Transverse colon (tissue), 4 donors: ENCODE measurements around the gene RHOT2. TPM values are rescaled to one million over a fixed set of nuclear protein-coding genes. Genes with fewer than 3 reads are reported as not detected.

Experiments
- DNase-seq: peaks from one replicate; pipeline ENCODE4 v3.0.0-alpha.2; 2019
- H3K27ac ChIP-seq, 4 donors: fragments of 200-600 bp; sonication (generic); 2 replicates each; pipeline ENCODE4 v1.5.1; 2016 to 2018; ENCODE audit warnings: inconsistent platforms in 4 of 4
- H3K27me3 ChIP-seq: fragments of 200-600 bp; sonication (generic); 2 replicates; pipeline ENCODE4 v1.5.1; 2017; ENCODE audit warnings: inconsistent platforms
- H3K36me3 ChIP-seq, 4 donors: fragments of 200-600 bp; sonication (generic); 2 replicates each; pipeline ENCODE4 v1.5.1; 2017 to 2019; ENCODE audit warnings: inconsistent platforms in 4 of 4
- H3K4me1 ChIP-seq, 4 donors: fragments of 200-600 bp; sonication (generic); 2 replicates each; pipeline ENCODE4 v1.5.1; 2017 to 2020; ENCODE audit warnings: inconsistent platforms in 4 of 4
- H3K4me3 ChIP-seq, 4 donors: fragments of 200-600 bp; sonication (generic); 1 replicate in 1 of 4; 2 replicates in 3 of 4; pipeline versions ENCODE4 v1.5.1 to v1.6.1; 2017 to 2019; ENCODE audit warnings: inconsistent platforms in 4 of 4
- H3K9me3 ChIP-seq, 2 donors: fragments of 200-600 bp; sonication (generic); 2 replicates each; pipeline ENCODE4 v1.5.1; 2017 to 2019; ENCODE audit warnings: inconsistent platforms in 2 of 2
- EP300 ChIP-seq: sonication (generic); formaldehyde crosslinking; IDR thresholded peaks from one replicate; pipeline ENCODE4 v1.6.1; 2017; ENCODE audit warnings: antibody characterized with exemption, low read depth
- POLR2A ChIP-seq: fragments of 450-650 bp; IDR thresholded peaks from one replicate; pipeline ENCODE4 v1.6.1; 2016; ENCODE audit warnings: antibody characterized with exemption, mild to moderate bottlenecking, moderate library complexity
- POLR2AphosphoS5 ChIP-seq, 3 donors: sonication (generic); formaldehyde crosslinking; IDR thresholded peaks; one replicate each; pipeline ENCODE4 v1.6.1; 2016; ENCODE audit warnings: antibody characterized with exemption in 3 of 3
- WGBS, 2 donors: methylation state at CpG; one replicate each; pipeline ENCODE4 v1.1.5; 2018; ENCODE audit warnings: low coverage in 1 of 2; 5-methylcytosine and 5-hydroxymethylcytosine counted together
- in situ Hi-C, 4 donors: fragments of 200-750 bp; cut with MboI; loops; one replicate each; pipeline versions ENCODE4 v1.15.0 to v1.15.1; 2017; ENCODE audit warnings: low sequenced_read_pairs in 3 of 4, low pct_ligation_motif_present in 1 of 4, low pct_unique_long_range_greater_than_20kb in 1 of 4
- intact Hi-C: fragments of 100-400 bp; cut with DNase I; formaldehyde crosslinking; loops from one replicate; pipeline ENCODE4 v1.15.1; 2023; ENCODE audit warnings: low total_unique reads
- total RNA-seq, 4 donors: library from RNA; depleted of rRNA; stranded (reverse); fragments of >200 nt; gene quantifications; one replicate each; pipeline ENCODE4 v1.1.0, GENCODE V29; 2016
- TF ChIP-seq, protein P1 (sequence below), 5 experiments: fragments of 200-600 bp in 3 of 5; fragments of 450-650 bp in 2 of 5; sonication (generic) in 3 of 5; IDR thresholded peaks; 1 replicate in 2 of 5; 2 replicates in 3 of 5; pipeline ENCODE4 v1.5.1; 2016 to 2017; ENCODE audit warnings: antibody characterized with exemption in 5 of 5, inconsistent platforms in 3 of 5, mild to moderate bottlenecking in 2 of 5, moderate library complexity in 1 of 5

The RHOT2 gene
- total RNA-seq, 4 donors from 2014 or later: 133 to 386 (median 259) TPM

DNA sequence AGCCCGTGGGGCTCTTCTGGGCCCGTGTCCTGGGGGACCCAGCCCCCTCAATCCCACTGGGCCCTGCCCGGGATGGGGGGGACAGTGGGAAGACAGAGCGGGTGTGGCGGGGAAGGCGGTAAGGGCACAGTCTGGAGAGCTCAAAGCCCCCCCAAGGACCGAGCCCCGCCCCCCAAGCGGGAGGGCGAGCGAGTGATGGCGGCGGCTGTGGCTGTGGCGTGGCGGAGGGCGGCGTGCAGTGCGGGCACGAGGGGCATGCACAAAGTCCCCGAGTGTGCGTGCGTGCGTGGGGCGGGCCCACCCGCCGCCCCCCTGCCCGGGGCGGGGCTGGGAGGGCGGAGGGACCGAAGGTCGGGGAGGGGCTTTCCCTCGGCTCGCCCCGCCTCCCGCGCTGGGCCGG is 25.8 kb downstream of the RHOT2 start:
- WGBS, 2 donors: 39% methylated on average over 8 of the region's 37 CpGs; no CpG with 5 or more reads in 1 of the 2 donors
- intact Hi-C loops (no loop called here), in situ Hi-C loops (no loop called here)
- Histone ChIP-seq H3K27ac (no peak overlapping the region), H3K9me3 (no peaks in the 10 kb centered on the region), H3K4me1 (peaks cover 23 to 46% (median 40%) of the 10 kb centered on the region in 4 donors), H3K4me3 (peak overlapping the region in 2 of 4 donors; percentile 32 to 34), H3K36me3 (no peaks in the 10 kb centered on the region), H3K27me3 (peaks cover 55% of the 10 kb centered on the region)
- no peak for DNase-seq
- TF ChIP-seq EP300: no peak
- TF ChIP-seq, protein P1, sequence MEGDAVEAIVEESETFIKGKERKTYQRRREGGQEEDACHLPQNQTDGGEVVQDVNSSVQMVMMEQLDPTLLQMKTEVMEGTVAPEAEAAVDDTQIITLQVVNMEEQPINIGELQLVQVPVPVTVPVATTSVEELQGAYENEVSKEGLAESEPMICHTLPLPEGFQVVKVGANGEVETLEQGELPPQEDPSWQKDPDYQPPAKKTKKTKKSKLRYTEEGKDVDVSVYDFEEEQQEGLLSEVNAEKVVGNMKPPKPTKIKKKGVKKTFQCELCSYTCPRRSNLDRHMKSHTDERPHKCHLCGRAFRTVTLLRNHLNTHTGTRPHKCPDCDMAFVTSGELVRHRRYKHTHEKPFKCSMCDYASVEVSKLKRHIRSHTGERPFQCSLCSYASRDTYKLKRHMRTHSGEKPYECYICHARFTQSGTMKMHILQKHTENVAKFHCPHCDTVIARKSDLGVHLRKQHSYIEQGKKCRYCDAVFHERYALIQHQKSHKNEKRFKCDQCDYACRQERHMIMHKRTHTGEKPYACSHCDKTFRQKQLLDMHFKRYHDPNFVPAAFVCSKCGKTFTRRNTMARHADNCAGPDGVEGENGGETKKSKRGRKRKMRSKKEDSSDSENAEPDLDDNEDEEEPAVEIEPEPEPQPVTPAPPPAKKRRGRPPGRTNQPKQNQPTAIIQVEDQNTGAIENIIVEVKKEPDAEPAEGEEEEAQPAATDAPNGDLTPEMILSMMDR (IDR thresholded peaks at IDR 0.05): no peak
- no peak for TF ChIP-seq POLR2AphosphoS5 (IDR thresholded peaks at IDR 0.05)
- no peak for TF ChIP-seq POLR2A

DNA sequence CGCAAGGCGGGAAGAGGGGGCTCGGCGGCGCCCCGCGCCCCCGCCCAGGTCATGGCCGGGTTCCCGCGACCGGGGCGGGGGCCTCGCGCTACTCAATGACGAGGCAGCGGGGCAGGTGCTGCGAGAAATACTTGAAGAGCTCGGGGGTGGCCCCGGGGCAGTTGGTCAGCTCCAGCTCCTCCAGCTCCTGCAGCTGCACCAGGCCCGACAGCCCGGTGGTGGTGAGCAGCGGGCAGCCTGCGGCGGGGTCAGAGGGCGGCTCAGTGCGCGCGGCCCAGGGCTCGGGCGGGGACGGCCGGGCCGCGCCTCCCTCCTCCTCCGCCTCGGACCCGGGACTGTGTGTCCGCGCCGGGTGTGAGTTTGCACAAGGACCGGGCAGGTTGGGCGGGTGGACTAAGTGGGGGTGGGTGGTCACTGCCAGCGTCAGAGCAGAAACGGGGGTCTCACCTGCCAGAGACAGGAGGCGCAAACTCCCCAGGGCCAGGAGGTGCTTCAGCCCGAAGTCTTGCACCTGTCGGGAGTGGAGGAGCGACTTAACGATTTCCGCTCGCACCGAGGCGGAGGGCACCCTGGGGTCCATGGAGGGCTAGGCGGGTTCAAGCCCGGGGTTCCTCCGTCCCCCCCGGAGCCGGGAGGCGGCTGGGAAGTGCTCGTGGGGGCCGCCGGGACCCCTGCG is 26.4 kb downstream of the RHOT2 start:
- in situ Hi-C loops: no loop called here
- peak overlapping the region in 1 of 4 donors; percentile 48 for H3K27ac ChIP-seq
- no peak for DNase-seq
- TF ChIP-seq POLR2AphosphoS5 (IDR thresholded peaks at IDR 0.05) (no peak), POLR2A (no peak), EP300 (no peak)
- TF ChIP-seq, protein P1 (IDR thresholded peaks at IDR 0.05): no peak
- WGBS, 2 donors: 5% methylated on average over 24 of the region's 64 CpGs; no CpG with 5 or more reads in 1 of the 2 donors
- peaks cover 60% of the 10 kb centered on the region for H3K27me3 ChIP-seq
- no peaks in the 10 kb centered on the region for H3K36me3 ChIP-seq
- H3K4me1 ChIP-seq: peaks cover 17 to 43% (median 35%) of the 10 kb centered on the region in 4 donors
- H3K4me3 ChIP-seq: peak overlapping the region in 2 of 4 donors; percentile 32 to 34
- intact Hi-C loops: no loop called here
- H3K9me3 ChIP-seq: no peaks in the 10 kb centered on the region

DNA sequence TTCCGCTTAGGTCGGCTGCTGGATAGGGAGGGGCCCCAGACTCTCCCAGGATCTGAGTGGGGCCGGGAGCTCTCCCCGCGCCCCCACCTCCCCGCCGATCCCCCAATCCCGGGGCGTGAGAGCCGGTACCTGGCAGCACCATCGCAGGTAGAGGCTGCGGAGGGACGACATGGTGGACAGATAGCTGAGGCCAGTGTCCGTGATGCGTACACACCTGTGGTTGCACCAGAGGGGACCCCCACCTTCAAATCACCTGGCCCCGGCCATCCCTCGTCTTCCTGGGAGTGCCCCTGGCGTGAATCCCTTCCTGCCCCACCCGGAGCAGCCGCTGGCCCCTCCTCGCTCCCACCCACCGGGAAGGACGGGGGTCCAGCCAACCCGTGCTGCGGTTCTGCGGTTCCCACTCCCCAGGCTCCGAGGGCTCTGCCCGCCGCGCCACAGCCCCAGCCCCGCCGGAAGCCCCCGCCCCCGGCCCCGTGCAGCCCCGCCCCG is 27.0 kb downstream of the RHOT2 start:
- WGBS, 2 donors: 4% methylated on average over 20 of the region's 37 CpGs; no CpG with 5 or more reads in 1 of the 2 donors
- in situ Hi-C loops: no loop called here
- H3K27ac ChIP-seq: peak overlapping the region in 1 of 4 donors; percentile 48
- TF ChIP-seq EP300 (no peak), POLR2AphosphoS5 (IDR thresholded peaks at IDR 0.05) (no peak), POLR2A (no peak)
- TF ChIP-seq, protein P1 (IDR thresholded peaks at IDR 0.05): no peak
- intact Hi-C loops: no loop called here
- H3K36me3 ChIP-seq: no peaks in the 10 kb centered on the region
- peaks cover 12 to 37% (median 30%) of the 10 kb centered on the region in 4 donors for H3K4me1 ChIP-seq
- H3K27me3 ChIP-seq: peaks cover 66% of the 10 kb centered on the region
- DNase-seq: no peak
- H3K4me3 ChIP-seq: peak overlapping the region in 2 of 4 donors; percentile 32 to 34
- no peaks in the 10 kb centered on the region for H3K9me3 ChIP-seq

DNA sequence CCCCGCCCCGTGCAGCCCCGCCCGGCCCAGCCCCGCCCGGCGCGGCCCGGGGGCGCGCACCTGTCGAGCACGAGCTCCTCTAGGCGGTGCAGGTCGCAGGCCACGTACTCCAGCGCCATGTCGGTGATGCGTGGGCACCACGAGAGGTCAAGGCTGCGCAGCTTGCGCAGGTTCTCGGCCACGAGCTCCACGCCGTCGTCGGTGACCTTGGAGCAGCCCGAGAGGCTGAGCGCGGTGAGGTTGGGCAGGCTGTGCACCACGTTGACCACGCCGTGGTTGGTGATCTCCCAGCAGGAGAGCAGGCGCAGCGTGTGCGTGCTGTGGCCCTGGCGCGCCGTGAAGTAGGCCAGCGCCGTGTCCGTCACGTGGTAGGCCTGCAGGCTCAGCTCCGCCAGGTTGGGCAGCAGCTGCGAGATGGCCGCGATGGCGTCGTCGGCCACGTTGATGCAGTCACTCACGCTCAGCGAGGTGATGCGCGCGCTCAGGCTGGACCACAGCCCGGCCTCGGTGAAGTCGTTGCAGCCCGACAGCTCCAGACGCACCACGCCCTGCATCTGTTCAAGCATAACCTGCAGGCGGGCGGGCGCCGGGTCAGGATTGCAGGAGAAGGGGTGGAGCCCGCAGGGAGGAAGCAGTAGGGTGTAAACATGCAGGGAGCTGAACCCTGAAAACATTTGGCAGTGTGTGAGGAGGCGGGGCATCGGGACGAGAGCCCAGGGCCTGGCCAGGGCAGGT is 27.6 kb downstream of the RHOT2 start:
- Histone ChIP-seq H3K27ac (peak overlapping the region; percentile 57 to 79 (median 68)), H3K36me3 (no peaks in the 10 kb centered on the region), H3K9me3 (no peaks in the 10 kb centered on the region), H3K27me3 (peaks cover 72% of the 10 kb centered on the region), H3K4me1 (peaks cover 12 to 34% (median 28%) of the 10 kb centered on the region in 4 donors), H3K4me3 (peak overlapping the region in 2 of 4 donors; percentile 32 to 34)
- intact Hi-C loops: no loop called here
- TF ChIP-seq POLR2A: peak; percentile 24
- TF ChIP-seq, protein P1 (IDR thresholded peaks at IDR 0.05): peak in 1 of 5 experiments; percentile 18
- peak; percentile 12 to 50 (median 27) for TF ChIP-seq POLR2AphosphoS5 (IDR thresholded peaks at IDR 0.05)
- no peak for TF ChIP-seq EP300
- DNase-seq: peak; percentile 91
- in situ Hi-C loops: no loop called here
- WGBS, 2 donors: 1% methylated on average over 36 of the region's 71 CpGs; no CpG with 5 or more reads in 1 of the 2 donors
